A549 (cell line): ENCODE results near the gene SLX9.
"Not testable (repeated sequence)": the region's sequence is repeated elsewhere in the genome, so short reads cannot be mapped to it uniquely, and the experiment has no call there.

Experiments used
- CHD2 ChIP-seq: fragments of 150-350 bp; IDR thresholded peaks from 2 replicates; pipeline ENCODE4 v1.6.1; 2014; ENCODE audit warnings: low read length; ENCODE audit not compliant: partially characterized antibody
- EHF ChIP-seq: fragments of 250-450 bp; sonication (Bioruptor Pico); IDR thresholded peaks from 2 replicates; pipeline ENCODE4 v1.5.0; 2020; ENCODE audit warnings: mild to moderate bottlenecking
- ELK1 ChIP-seq: fragments of 150-350 bp; IDR thresholded peaks from 2 replicates; pipeline ENCODE4 v1.6.1; 2014; ENCODE audit warnings: low read depth, mild to moderate bottlenecking, low read length
- JUN ChIP-seq, 2 experiments: fragments of >200 bp; sonication (Bioruptor Twin); formaldehyde crosslinking; IDR thresholded peaks; 2 replicates in 1 of 2; 3 replicates in 1 of 2; pipeline ENCODE4 v1.6.1; 2016 to 2017
- JUNB ChIP-seq: fragments of >200 bp; sonication (Bioruptor Twin); formaldehyde crosslinking; IDR thresholded peaks from 2 replicates; pipeline ENCODE4 v1.6.1; 2016
- POLR2A ChIP-seq: IDR thresholded peaks from 2 replicates; pipeline ENCODE4 v1.6.1; 2012; ENCODE audit warnings: mild to moderate bottlenecking, low read length
- RAD21 ChIP-seq, 2 experiments: fragments of >200 bp in 1 of 2; sonication (Bioruptor Twin) in 1 of 2; formaldehyde crosslinking in 1 of 2; IDR thresholded peaks in 1 of 2; conservative IDR thresholded peaks in 1 of 2; 2 replicates in 1 of 2; 3 replicates in 1 of 2; pipeline ENCODE4 v1.6.1; 2012 to 2018; ENCODE audit warnings: inconsistent platforms in 1 of 2
- SREBF2 ChIP-seq: fragments of 450-650 bp; IDR thresholded peaks from 2 replicates; pipeline ENCODE4 v1.6.1; 2014; ENCODE audit warnings: mild to moderate bottlenecking, moderate library complexity
- USF2 ChIP-seq: fragments of 450-650 bp; IDR thresholded peaks from 2 replicates; pipeline ENCODE4 v1.6.1; 2014; ENCODE audit warnings: antibody characterized with exemption
- ZC3H11A ChIP-seq: fragments of 450-650 bp; IDR thresholded peaks from 2 replicates; pipeline ENCODE4 v1.6.1; 2014; ENCODE audit warnings: antibody characterized with exemption, mild to moderate bottlenecking
- TF ChIP-seq, protein P1 (sequence below): fragments of >200 bp; sonication (Bioruptor Twin); formaldehyde crosslinking; IDR thresholded peaks from 3 replicates; pipeline ENCODE4 v1.5.1; 2016

DNA sequence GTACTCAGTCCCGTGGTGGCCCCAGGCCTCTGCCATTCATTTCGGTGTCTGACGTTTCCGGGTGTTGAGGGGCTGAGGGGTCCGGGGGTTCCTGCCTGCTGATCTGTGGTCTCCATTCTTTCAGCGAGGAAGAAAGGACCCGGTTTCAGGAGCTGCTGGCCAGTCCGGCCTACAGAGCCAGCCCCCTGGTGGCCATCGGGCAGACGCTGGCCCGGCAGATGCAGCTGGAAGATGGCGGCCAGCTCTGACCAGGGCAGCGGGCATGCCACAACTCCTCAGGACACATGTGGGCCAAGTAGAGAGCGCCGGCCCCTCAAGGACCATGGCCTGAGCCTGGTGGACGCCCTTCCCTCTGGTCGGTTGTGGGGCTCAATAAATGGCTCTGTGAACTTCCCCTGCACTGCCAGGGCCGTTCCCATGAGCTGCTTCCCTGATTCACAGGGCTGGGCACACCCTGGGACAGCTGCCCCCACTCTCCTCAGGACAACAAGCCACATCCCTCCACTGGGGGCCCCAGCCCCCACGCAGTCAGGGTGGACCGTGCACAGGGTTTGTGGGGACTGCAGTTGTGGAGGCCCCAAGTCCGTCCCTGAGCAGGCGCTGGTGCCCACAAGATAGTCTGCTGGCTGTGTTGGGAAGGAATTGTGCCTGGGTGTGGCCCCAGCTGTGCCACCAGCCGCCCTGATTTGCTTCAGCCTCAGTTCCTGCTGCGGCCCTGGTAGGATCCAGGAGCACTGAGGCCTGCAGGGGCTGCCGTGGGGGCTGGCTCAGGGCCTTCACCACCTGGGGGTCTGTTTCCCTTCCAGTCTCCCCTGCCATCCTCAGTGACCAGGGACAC lies 36.9 kb downstream of the SLX9 start:
- TF ChIP-seq POLR2A; JUNB; JUN (IDR thresholded peaks at IDR 0.05); SREBF2; EHF (CRISPR knock-in tag); ZC3H11A; RAD21 (conservative IDR thresholded peaks at IDR 0.05 in 1 of 2, IDR thresholded peaks at IDR 0.05 in 1 of 2); ELK1; CHD2; USF2: not testable (repeated sequence)
- TF ChIP-seq, protein P1, sequence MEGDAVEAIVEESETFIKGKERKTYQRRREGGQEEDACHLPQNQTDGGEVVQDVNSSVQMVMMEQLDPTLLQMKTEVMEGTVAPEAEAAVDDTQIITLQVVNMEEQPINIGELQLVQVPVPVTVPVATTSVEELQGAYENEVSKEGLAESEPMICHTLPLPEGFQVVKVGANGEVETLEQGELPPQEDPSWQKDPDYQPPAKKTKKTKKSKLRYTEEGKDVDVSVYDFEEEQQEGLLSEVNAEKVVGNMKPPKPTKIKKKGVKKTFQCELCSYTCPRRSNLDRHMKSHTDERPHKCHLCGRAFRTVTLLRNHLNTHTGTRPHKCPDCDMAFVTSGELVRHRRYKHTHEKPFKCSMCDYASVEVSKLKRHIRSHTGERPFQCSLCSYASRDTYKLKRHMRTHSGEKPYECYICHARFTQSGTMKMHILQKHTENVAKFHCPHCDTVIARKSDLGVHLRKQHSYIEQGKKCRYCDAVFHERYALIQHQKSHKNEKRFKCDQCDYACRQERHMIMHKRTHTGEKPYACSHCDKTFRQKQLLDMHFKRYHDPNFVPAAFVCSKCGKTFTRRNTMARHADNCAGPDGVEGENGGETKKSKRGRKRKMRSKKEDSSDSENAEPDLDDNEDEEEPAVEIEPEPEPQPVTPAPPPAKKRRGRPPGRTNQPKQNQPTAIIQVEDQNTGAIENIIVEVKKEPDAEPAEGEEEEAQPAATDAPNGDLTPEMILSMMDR: not testable (repeated sequence)
